ENCODE data around the gene FOXJ2.

DNA sequence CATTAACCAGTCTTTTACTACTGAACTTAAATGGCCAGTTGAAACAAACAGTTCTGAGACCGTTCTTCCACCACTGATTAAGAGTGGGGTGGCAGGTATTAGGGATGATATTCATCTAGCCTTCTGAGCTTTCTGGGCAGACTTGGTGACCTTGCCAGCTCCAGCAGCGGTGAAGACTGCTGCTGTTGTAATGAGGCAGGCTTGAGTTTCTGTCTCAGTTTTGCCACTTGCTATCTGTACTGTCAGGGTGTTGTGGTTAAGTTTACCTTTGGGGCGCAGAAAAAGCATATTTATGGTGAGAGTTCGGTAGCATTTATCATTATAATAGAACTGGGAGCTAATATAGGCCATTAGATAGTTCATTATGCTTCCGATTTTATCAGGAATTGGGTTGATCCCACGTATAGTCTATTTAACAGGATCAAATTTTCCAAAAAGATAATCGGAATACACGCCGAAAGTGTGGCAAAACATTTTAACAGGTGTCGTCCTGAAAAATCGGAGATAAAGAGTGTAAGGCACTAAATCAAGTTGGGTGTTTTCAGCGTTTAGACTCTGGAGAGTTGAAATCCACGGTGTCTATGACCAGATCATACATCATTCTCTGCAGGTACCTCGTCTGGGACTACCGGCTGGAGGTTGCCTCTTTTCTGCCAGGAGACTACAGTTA, 48.9 kb downstream of the FOXJ2 start:
- TF ChIP-seq, protein P1, sequence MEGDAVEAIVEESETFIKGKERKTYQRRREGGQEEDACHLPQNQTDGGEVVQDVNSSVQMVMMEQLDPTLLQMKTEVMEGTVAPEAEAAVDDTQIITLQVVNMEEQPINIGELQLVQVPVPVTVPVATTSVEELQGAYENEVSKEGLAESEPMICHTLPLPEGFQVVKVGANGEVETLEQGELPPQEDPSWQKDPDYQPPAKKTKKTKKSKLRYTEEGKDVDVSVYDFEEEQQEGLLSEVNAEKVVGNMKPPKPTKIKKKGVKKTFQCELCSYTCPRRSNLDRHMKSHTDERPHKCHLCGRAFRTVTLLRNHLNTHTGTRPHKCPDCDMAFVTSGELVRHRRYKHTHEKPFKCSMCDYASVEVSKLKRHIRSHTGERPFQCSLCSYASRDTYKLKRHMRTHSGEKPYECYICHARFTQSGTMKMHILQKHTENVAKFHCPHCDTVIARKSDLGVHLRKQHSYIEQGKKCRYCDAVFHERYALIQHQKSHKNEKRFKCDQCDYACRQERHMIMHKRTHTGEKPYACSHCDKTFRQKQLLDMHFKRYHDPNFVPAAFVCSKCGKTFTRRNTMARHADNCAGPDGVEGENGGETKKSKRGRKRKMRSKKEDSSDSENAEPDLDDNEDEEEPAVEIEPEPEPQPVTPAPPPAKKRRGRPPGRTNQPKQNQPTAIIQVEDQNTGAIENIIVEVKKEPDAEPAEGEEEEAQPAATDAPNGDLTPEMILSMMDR (IDR thresholded peaks at IDR 0.05): no peak
- no peak for TF ChIP-seq POLR2AphosphoS5 (IDR thresholded peaks at IDR 0.05)

Data from sigmoid colon (tissue), 4 donors.